Activated B cell treated with CpG ODN at 0.5 μM for 24 hours (primary cell): Measurements from ENCODE around the gene ERC2. TPM values are rescaled to one million over a fixed set of nuclear protein-coding genes. Genes with fewer than 3 reads are reported as not detected.

Experiments
- ATAC-seq: fragments of 200-7000 bp; cut with Tn5 transposase; one replicate; pipeline ENCODE4 v1.10.0; 2021; ENCODE audit warnings: low read depth, mild to moderate bottlenecking, moderate library complexity
- CTCF ChIA-PET: fragments of 350-600 bp; sonication (Branson Sonifier 250); formaldehyde crosslinking; loops from one replicate; lab custom pipeline; 2021; ENCODE audit warnings: antibody characterized with exemption; lab: Charles Lee
- POLR2A ChIA-PET: fragments of 350-600 bp; sonication (Branson Sonifier 250); formaldehyde crosslinking; loops from one replicate; lab custom pipeline; 2021; ENCODE audit warnings: antibody characterized with exemption; lab: Charles Lee
- DNase-seq: peaks from one replicate; pipeline ENCODE4 v3.0.0; 2022
- H3K27ac Mint-ChIP-seq: one replicate; pipeline ENCODE4 v1.8.0; 2020; ENCODE audit warnings: mixed read lengths
- H3K27me3 Mint-ChIP-seq: one replicate; pipeline ENCODE4 v1.8.0; 2021; ENCODE audit warnings: mixed read lengths
- H3K36me3 Mint-ChIP-seq: one replicate; pipeline ENCODE4 v1.8.0; 2021; ENCODE audit warnings: low read depth, mixed read lengths
- H3K4me1 Mint-ChIP-seq: one replicate; pipeline ENCODE4 v1.8.0; 2021; ENCODE audit warnings: mixed read lengths
- H3K4me3 Mint-ChIP-seq: one replicate; pipeline ENCODE4 v1.8.0; 2020; ENCODE audit warnings: mild to moderate bottlenecking, mixed read lengths
- H3K9me3 Mint-ChIP-seq: one replicate; pipeline ENCODE4 v1.8.0; 2020; ENCODE audit warnings: mixed read lengths
- CTCF ChIP-seq: fragments of 200-600 bp; IDR thresholded peaks from one replicate; pipeline ENCODE4 v1.8.0; 2022; ENCODE audit warnings: antibody characterized with exemption, mild to moderate bottlenecking
- intact Hi-C: fragments of 100-400 bp; cut with micrococcal nuclease; formaldehyde crosslinking; loops from one replicate; pipeline ENCODE4 v1.15.1; 2024
- total RNA-seq: library from RNA; stranded (reverse); gene quantifications from 2 replicates; pipeline ENCODE4 v1.2.3, GENCODE V29; 2022

ERC2 gene
- total RNA-seq, 1 donor from 2014 or later: not detected

GRCh38 chr3:55959471-55960080 is 508.7 kb downstream of the ERC2 start:
- no peaks in the 10 kb centered on the region for H3K4me1 Mint-ChIP-seq
- no peaks in the 10 kb centered on the region for H3K36me3 Mint-ChIP-seq
- no peak for DNase-seq
- no peak overlapping the region for H3K4me3 Mint-ChIP-seq
- no peak overlapping the region for H3K27ac Mint-ChIP-seq
- no peaks in the 10 kb centered on the region for H3K9me3 Mint-ChIP-seq
- no peaks in the 10 kb centered on the region for H3K27me3 Mint-ChIP-seq
- CTCF ChIA-PET: no interaction called here
- intact Hi-C loops: no loop called here
- POLR2A ChIA-PET: no interaction called here
- no peak for TF ChIP-seq CTCF
- no peak for ATAC-seq

GRCh38 chr3:55958605-55959004 is 509.7 kb downstream of the ERC2 start:
- no peak for TF ChIP-seq CTCF
- H3K36me3 Mint-ChIP-seq: no peaks in the 10 kb centered on the region
- H3K27me3 Mint-ChIP-seq: no peaks in the 10 kb centered on the region
- DNase-seq (no peak), ATAC-seq (no peak)
- no peaks in the 10 kb centered on the region for H3K4me1 Mint-ChIP-seq
- H3K9me3 Mint-ChIP-seq: no peaks in the 10 kb centered on the region
- intact Hi-C loops: no loop called here
- POLR2A ChIA-PET: no interaction called here
- CTCF ChIA-PET: no interaction called here
- no peak overlapping the region for H3K27ac Mint-ChIP-seq
- H3K4me3 Mint-ChIP-seq: no peak overlapping the region

GRCh38 chr3:55955891-55956477 is 512.3 kb downstream of the ERC2 start:
- ChIA-PET POLR2A (no interaction called here), CTCF (no interaction called here)
- ATAC-seq: no peak
- no peak for DNase-seq
- Mint-ChIP-seq H3K4me3 (no peak overlapping the region), H3K36me3 (no peaks in the 10 kb centered on the region), H3K27ac (no peak overlapping the region), H3K9me3 (no peaks in the 10 kb centered on the region), H3K27me3 (no peaks in the 10 kb centered on the region), H3K4me1 (no peaks in the 10 kb centered on the region)
- TF ChIP-seq CTCF: no peak
- intact Hi-C loops: no loop called here

- H3K36me3 Mint-ChIP-seq: no peaks in the 10 kb centered on the region
- POLR2A ChIA-PET: no interaction called here
- no peak overlapping the region for H3K27ac Mint-ChIP-seq
- intact Hi-C loops: no loop called here
- H3K27me3 Mint-ChIP-seq: no peaks in the 10 kb centered on the region
- DNase-seq: no peak
- H3K4me1 Mint-ChIP-seq: no peaks in the 10 kb centered on the region
- no peak for TF ChIP-seq CTCF
- H3K4me3 Mint-ChIP-seq: no peak overlapping the region
- CTCF ChIA-PET: no interaction called here
- H3K9me3 Mint-ChIP-seq: no peaks in the 10 kb centered on the region
- ATAC-seq: no peak
Measured at GRCh38 chr3:55951388-55951787, 516.9 kb downstream of the ERC2 start.

- Mint-ChIP-seq H3K4me1 (no peaks in the 10 kb centered on the region), H3K9me3 (peaks cover 2% of the 10 kb centered on the region), H3K4me3 (no peak overlapping the region), H3K36me3 (no peaks in the 10 kb centered on the region), H3K27me3 (no peaks in the 10 kb centered on the region), H3K27ac (no peak overlapping the region)
- ChIA-PET POLR2A (no interaction called here), CTCF (no interaction called here)
- no peak for ATAC-seq
- TF ChIP-seq CTCF: no peak
- intact Hi-C loops: no loop called here
- DNase-seq: no peak
Measured at GRCh38 chr3:55947406-55947805, 520.9 kb downstream of the ERC2 start.
